Measurements from ENCODE around the gene CBARP. TPM values are rescaled to one million over a fixed set of nuclear protein-coding genes. Genes with fewer than 3 reads are reported as not detected.
A peak's percentile ranks its signal among the peaks of the same experiment; 100 is the strongest.

CBARP gene
- total RNA-seq, 1 experiment from 2014 or later: 28.4 TPM

DNA sequence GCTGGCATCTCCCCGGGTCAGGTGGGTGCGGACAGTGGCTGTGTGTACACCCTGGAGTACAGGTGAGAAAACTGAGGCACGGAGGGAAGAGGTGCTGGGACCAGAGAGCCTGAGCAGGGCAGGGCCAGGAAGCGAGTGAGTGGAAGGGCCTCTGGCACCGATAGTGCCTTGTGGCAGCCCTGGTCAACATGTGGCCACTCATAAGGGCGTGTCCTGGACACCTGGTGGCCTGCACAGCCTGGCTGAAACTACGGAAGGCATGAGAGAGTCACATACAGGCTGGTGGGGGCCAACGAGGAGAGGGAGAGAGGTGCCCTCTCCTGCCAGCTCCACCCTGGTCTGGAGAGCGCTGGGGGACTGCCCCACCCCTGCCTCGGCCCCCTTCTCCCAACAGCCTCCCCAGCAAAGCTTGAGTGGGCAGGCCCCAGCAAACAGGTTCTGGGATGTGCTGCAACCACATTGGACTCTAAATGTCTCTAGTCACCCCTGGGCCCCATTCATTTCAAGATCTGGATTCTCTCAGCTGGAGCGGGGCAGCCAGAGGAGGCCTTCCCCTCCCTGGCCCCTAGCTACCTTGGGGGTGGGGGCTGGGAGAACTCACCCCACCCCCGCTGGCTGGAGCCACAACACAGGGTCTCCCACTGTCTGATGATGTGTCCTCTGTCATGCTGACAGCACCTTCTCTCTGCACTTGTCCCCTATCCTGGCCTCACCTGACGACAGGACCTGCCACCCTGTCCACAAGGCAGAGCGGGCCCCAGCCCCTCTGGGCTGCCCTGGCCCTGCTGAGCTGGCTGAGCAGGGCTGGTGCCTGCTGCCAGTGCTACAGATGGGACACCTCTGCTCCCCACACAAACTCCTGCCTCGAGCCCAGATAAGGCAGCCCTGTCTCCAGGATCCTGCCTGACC, 5.8 kb downstream of the CBARP start:
- H3K23me2 ChIP-seq (ENCODE audit: insufficient read length, low read depth, low read length, poor library complexity, severe bottlenecking): peaks cover 5% of the 10 kb centered on the region
- H3K4me2 ChIP-seq (ENCODE audit: insufficient read depth, insufficient read length, low read length): no peak overlapping the region
- no peak overlapping the region for H3K14ac ChIP-seq (ENCODE audit: insufficient read depth, low read length)
- H2BK120ac ChIP-seq (ENCODE audit: low read depth, low read length, poor library complexity, severe bottlenecking): no peak overlapping the region
- no peaks in the 10 kb centered on the region for H3K79me2 ChIP-seq (ENCODE audit: insufficient read depth, low read length)
- no peak overlapping the region for H3K56ac ChIP-seq (ENCODE audit: insufficient read length, low read depth, low read length)
- H3K9me3 ChIP-seq (ENCODE audit: control insufficient read depth, low read depth, low read length): no peaks in the 10 kb centered on the region
- no peak overlapping the region for H3K18ac ChIP-seq (ENCODE audit: insufficient read length, low read depth, low read length)
- H2AK5ac ChIP-seq (ENCODE audit: insufficient read length, low read length): no peak overlapping the region
- no peaks in the 10 kb centered on the region for H4K20me1 ChIP-seq (ENCODE audit: control insufficient read depth, insufficient read depth, insufficient read length)
- DNase-seq: no peak
- no peaks in the 10 kb centered on the region for H3K27me3 ChIP-seq (ENCODE audit: insufficient read depth, low read length)
- no peak overlapping the region for H3K9ac ChIP-seq (ENCODE audit: extremely low read depth, insufficient read length, low read length)
- Mint-ChIP-seq H3K4me1 (0 out of 4 replicates have a peak, but pooled peaks cover 0 to 2% of the 10 kb centered on the region in 2 experiments), H3K27ac (peak overlapping the region; percentile 57 to 86 (median 59); a peak in 3 of 7 replicates), H3K36me3 (ENCODE audit: insufficient read depth in 1 of 3, low read depth in 3 of 3) (peaks cover 2 to 34% (median 22%) of the 10 kb centered on the region in 3 experiments; a peak in 5 of 7 replicates), H3K4me3 (no peak overlapping the region), H3K27me3 (ENCODE audit: low read depth) (no peaks in the 10 kb centered on the region), H3K9me3 (no peaks in the 10 kb centered on the region)
- H2AFZ ChIP-seq (ENCODE audit: low read length): no peak overlapping the region
- no peak overlapping the region for H2BK5ac ChIP-seq (ENCODE audit: insufficient read length, low read length)
- no peak overlapping the region for H3K4ac ChIP-seq (ENCODE audit: low read depth, low read length)
- H2BK15ac ChIP-seq (ENCODE audit: low read depth, low read length): no peak overlapping the region
- H4K91ac ChIP-seq (ENCODE audit: insufficient read length, low read depth, low read length): no peak overlapping the region
- H3K4me1 ChIP-seq (ENCODE audit: insufficient read depth, low read length): no peaks in the 10 kb centered on the region
- no peak overlapping the region for H4K5ac ChIP-seq (ENCODE audit: insufficient read length, low read depth, low read length)
- no peak overlapping the region for H3K23ac ChIP-seq (ENCODE audit: insufficient read length, low read depth, low read length)
- no peak overlapping the region for H4K8ac ChIP-seq (replicated peaks; ENCODE audit: insufficient read length, low read depth, low read length)
- no peak overlapping the region for H2BK12ac ChIP-seq (ENCODE audit: insufficient read length, low read depth, low read length)
- H3K79me1 ChIP-seq (ENCODE audit: insufficient read depth, low read depth, low read length, poor library complexity, severe bottlenecking): no peaks in the 10 kb centered on the region
- no peak overlapping the region for H3K27ac ChIP-seq (ENCODE audit: insufficient read length, low read depth, low read length)
- H3T11ph ChIP-seq (ENCODE audit: low read length): no peak overlapping the region
- no CpG with 5 or more reads among the region's 15 CpGs for WGBS (ENCODE audit: extremely low coverage, insufficient read length, low lambda C conversion rate)
- TF ChIP-seq, protein P1, sequence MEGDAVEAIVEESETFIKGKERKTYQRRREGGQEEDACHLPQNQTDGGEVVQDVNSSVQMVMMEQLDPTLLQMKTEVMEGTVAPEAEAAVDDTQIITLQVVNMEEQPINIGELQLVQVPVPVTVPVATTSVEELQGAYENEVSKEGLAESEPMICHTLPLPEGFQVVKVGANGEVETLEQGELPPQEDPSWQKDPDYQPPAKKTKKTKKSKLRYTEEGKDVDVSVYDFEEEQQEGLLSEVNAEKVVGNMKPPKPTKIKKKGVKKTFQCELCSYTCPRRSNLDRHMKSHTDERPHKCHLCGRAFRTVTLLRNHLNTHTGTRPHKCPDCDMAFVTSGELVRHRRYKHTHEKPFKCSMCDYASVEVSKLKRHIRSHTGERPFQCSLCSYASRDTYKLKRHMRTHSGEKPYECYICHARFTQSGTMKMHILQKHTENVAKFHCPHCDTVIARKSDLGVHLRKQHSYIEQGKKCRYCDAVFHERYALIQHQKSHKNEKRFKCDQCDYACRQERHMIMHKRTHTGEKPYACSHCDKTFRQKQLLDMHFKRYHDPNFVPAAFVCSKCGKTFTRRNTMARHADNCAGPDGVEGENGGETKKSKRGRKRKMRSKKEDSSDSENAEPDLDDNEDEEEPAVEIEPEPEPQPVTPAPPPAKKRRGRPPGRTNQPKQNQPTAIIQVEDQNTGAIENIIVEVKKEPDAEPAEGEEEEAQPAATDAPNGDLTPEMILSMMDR (conservative IDR thresholded peaks at IDR 0.05): no peak
- H2BK20ac ChIP-seq (ENCODE audit: low read depth, low read length, poor library complexity, severe bottlenecking): no peak overlapping the region

All from H9 (cell line).